Measurements from ENCODE around the gene PLPP4.

Gene PLPP4

GRCh38 chr10:120456626-120457430 lies at the start of gene PLPP4:
Gene PLPP4, plus strand, starts transcription at chr10:120457227. Its CDS starts 79 bp downstream, at chr10:120457306.
- DNase-seq = no peak

GRCh38 chr10:120409816-120410215 lies 47.2 kb upstream of the PLPP4 start:
- DNase-seq = no peak

DNA sequence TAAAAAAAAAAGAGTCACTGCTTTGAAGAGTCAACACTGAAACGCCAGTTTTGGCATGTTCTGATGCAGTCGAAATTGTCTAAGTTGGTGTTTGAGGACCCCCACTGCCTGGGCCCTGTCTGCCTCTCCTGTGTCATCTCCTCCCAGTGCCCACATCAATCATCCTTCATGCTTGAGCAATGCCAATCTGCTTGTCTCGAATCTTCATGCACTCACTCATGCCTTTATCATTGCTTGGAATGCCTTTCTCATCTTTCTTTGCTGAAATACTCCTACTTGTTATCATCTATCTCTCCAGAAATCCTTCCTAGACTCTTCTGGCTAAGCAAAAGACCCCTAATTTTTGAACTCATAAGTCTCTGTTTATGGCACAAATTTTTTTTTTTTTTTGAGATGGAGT lies 42.1 kb upstream of the PLPP4 start:
- DNase-seq = no peak

DNA sequence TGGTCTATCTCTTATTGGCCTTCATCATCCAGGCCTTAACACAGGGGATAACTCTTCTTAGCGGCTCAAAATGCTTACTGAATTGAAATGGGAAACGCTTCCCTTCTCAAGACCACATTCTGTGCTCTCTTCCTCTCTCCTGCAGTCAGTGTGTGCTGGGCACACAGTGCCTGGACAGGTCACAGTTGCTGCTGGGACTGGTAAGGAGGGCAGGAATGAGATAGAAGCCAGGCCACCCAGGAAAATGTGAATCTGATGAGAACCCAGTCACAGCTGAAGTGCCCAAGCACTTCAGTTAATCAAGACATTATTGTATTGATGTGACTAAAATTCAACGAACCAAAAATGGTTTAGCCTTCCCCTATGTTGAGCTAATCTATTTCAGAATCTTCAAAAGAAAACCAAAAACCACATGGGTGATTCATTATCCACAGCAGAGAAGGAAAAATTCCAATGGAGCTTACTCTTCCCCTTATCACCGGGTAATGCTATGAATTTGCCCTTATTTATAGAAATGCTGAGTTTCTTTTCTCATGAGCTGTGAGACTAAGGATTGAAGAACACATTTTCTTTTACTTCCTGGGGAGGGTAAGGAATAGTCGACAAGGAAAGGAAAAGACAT lies 41.2 kb upstream of the PLPP4 start:
- DNase-seq = no peak

- DNase-seq = no peak
Observed at GRCh38 chr10:120420421-120420820, 36.6 kb upstream of the PLPP4 start.

DNA sequence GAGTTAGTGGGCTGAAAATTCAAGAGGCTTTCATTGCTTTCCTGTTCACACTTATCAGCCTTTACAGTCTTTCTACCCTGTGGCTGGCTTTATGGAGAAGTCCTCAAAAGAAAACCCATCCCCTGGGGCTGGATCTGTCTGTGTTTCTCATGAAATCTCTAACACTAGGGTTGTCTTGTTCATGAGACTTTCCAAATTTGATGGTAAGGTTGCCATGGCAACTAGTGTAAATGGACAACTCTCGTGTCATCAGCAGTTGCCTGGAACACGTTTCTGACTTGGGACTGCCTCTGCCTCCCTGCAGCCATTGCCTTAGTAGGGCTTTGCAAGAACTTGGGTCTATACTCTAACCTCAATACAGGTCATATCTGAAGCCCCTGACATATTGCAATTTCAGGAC lies 35.8 kb upstream of the PLPP4 start:
- no peak for DNase-seq

- DNase-seq = no peak
Observed at GRCh38 chr10:120422457-120422856, 34.6 kb upstream of the PLPP4 start.

- DNase-seq = peak; percentile 32
Observed at GRCh38 chr10:120423431-120424197, 33.4 kb upstream of the PLPP4 start.

GRCh38 chr10:120424198-120424464 lies 32.9 kb upstream of the PLPP4 start:
- no peak for DNase-seq

GRCh38 chr10:120426306-120426705 lies 30.7 kb upstream of the PLPP4 start:
- DNase-seq = no peak

GRCh38 chr10:120428754-120429153 lies 28.3 kb upstream of the PLPP4 start:
- no peak for DNase-seq

GRCh38 chr10:120429395-120429794 lies 27.6 kb upstream of the PLPP4 start:
- DNase-seq = no peak

- DNase-seq = no peak
Observed at GRCh38 chr10:120431251-120431651, 25.8 kb upstream of the PLPP4 start.

GRCh38 chr10:120432209-120432608 lies 24.8 kb upstream of the PLPP4 start:
- DNase-seq = no peak

GRCh38 chr10:120433141-120433540 lies 23.9 kb upstream of the PLPP4 start:
- no peak for DNase-seq

- no peak for DNase-seq
Observed at GRCh38 chr10:120436439-120437112, 20.5 kb upstream of the PLPP4 start.

- DNase-seq = no peak
Observed at GRCh38 chr10:120437541-120437940, 19.5 kb upstream of the PLPP4 start.

DNA sequence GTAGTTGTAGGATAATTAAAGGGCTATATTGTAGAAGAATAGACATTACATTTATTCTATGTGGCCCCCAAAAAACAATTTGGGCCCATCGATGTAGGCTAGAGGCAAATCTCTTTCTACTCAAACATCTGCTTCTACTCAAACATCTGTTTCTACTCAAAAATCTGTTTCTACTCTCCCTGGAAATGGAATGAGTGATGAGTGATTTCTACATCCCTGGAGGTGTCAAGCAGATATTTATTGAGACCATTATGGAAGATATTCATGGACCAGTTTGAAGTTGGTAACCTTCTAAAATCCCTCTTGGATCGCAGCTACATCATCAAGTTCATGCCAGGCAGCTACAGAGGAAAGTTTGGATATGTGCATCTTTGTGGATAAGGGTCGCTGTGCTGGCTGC lies 5.1 kb upstream of the PLPP4 start:
- DNase-seq = no peak

- DNase-seq = no peak
Observed at GRCh38 chr10:120453319-120453718, 3.7 kb upstream of the PLPP4 start.

GRCh38 chr10:120453886-120454285 lies 3.1 kb upstream of the PLPP4 start:
- DNase-seq = no peak

DNA sequence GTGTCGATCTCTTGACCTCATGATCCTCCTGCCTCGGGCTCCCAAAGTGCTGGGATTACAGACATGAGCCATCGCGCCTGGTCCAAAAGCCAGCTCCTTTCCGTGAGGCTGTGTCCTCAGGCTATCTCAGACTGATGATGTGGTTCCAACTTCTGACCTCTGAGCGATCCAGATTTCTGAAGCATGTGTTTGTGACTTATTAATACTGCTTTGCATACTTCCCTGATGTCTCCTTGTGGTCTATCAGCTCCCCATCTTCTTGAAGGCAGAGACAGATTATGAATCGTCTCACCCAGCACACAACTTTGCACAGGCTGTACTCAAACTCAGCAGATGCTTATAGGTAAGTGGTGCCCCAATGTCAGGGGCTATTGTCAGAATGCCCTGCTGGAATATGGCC lies 2.0 kb upstream of the PLPP4 start:
- DNase-seq = no peak

- no peak for DNase-seq
Observed at GRCh38 chr10:120455606-120456005, 1.4 kb upstream of the PLPP4 start.

GRCh38 chr10:120456143-120456625 lies 843 bp upstream of the PLPP4 start:
- no peak for DNase-seq
